Neuronal stem cell (in vitro differentiated cells): Measurements from ENCODE around the gene IL6R.

Experiments
- DNase-seq: peaks from one replicate; pipeline ENCODE4 v3.0.0-alpha.2; 2013; ENCODE audit warnings: low spot score
- H2AFZ ChIP-seq: one replicate; pipeline ENCODE4 v1.6.1; 2013; ENCODE audit warnings: mild to moderate bottlenecking, low read length, inconsistent platforms
- H2AK5ac ChIP-seq: 2 replicates; pipeline ENCODE4 v1.6.1; 2013; ENCODE audit warnings: low read depth, mild to moderate bottlenecking, inconsistent platforms, low read length, moderate library complexity, mixed read lengths
- H2BK120ac ChIP-seq: 2 replicates; pipeline ENCODE4 v1.6.1; 2013; ENCODE audit warnings: low read depth, mild to moderate bottlenecking, inconsistent platforms, low read length, moderate library complexity, mixed read lengths
- H2BK12ac ChIP-seq: one replicate; pipeline ENCODE4 v1.6.1; 2013; ENCODE audit warnings: low read length, inconsistent platforms
- H2BK15ac ChIP-seq: 2 replicates; pipeline ENCODE4 v1.6.1; 2013; ENCODE audit warnings: mild to moderate bottlenecking, low read length, inconsistent platforms, mixed read lengths
- H2BK5ac ChIP-seq: one replicate; pipeline ENCODE4 v1.6.1; 2013; ENCODE audit warnings: inconsistent platforms, mild to moderate bottlenecking, low read length, moderate library complexity
- H3K14ac ChIP-seq: one replicate; pipeline ENCODE4 v1.6.1; 2013; ENCODE audit warnings: low read length, inconsistent platforms
- H3K18ac ChIP-seq: 2 replicates; pipeline ENCODE4 v1.6.1; 2013; ENCODE audit warnings: low read length, inconsistent platforms
- H3K23ac ChIP-seq: 2 replicates; pipeline ENCODE4 v1.6.1; 2013; ENCODE audit warnings: low read depth, mild to moderate bottlenecking, mixed read lengths, low read length, inconsistent platforms; ENCODE audit not compliant: poor library complexity
- H3K27ac ChIP-seq: replicated peaks from 3 replicates; pipeline ENCODE4 v1.5.1; 2013; ENCODE audit warnings: low read length, inconsistent platforms
- H3K27me3 ChIP-seq, 3 experiments: 2 replicates each; pipeline ENCODE4 v1.6.1; 2013; ENCODE audit warnings: low read length in 3 of 3, mild to moderate bottlenecking in 2 of 3, inconsistent platforms in 1 of 3, low read depth in 1 of 3, mixed read lengths in 1 of 3, moderate library complexity in 1 of 3; ENCODE audit not compliant: control insufficient read depth in 3 of 3, insufficient read depth in 3 of 3
- H3K36me3 ChIP-seq, 2 donors: replicated peaks in 1 of 2; 2 replicates each; pipeline ENCODE4 v1.6.1; 2013; ENCODE audit warnings: low read length in 2 of 2; ENCODE audit not compliant: control insufficient read depth in 2 of 2, insufficient read depth in 2 of 2
- H3K4ac ChIP-seq: 2 replicates; pipeline ENCODE4 v1.6.1; 2013; ENCODE audit warnings: inconsistent platforms, mild to moderate bottlenecking, low read length, moderate library complexity
- H3K4me1 ChIP-seq, 2 donors: 1 replicate in 1 of 2; 2 replicates in 1 of 2; pipeline ENCODE4 v1.6.1; 2013; ENCODE audit warnings: low read length in 2 of 2, low read depth in 1 of 2; ENCODE audit not compliant: control insufficient read depth in 2 of 2, insufficient read depth in 1 of 2
- H3K4me2 ChIP-seq: one replicate; pipeline ENCODE4 v1.6.1; 2013; ENCODE audit warnings: mild to moderate bottlenecking, low read length, inconsistent platforms; ENCODE audit not compliant: insufficient read depth, poor library complexity, severe bottlenecking
- H3K4me3 ChIP-seq, 2 donors: 2 replicates each; pipeline ENCODE4 v1.5.1; 2013; ENCODE audit warnings: low read length in 2 of 2, mild to moderate bottlenecking in 2 of 2, inconsistent platforms in 1 of 2, moderate library complexity in 1 of 2
- H3K79me1 ChIP-seq: one replicate; pipeline ENCODE4 v1.6.1; 2013; ENCODE audit warnings: low read depth, mild to moderate bottlenecking, inconsistent platforms, low read length, moderate library complexity
- H3K9ac ChIP-seq: one replicate; pipeline ENCODE4 v1.6.1; 2013; ENCODE audit warnings: mild to moderate bottlenecking, low read depth, low read length, inconsistent platforms; ENCODE audit not compliant: poor library complexity
- H3K9me3 ChIP-seq, 2 donors: replicated peaks in 1 of 2; 2 replicates each; pipeline versions ENCODE3 to v1.6.1; 2013; ENCODE audit warnings: low read length in 2 of 2, mild to moderate bottlenecking in 2 of 2, inconsistent platforms in 1 of 2, low read depth in 1 of 2, mixed read lengths in 1 of 2, moderate library complexity in 1 of 2; ENCODE audit not compliant: control insufficient read depth in 2 of 2, insufficient read depth in 1 of 2
- H4K8ac ChIP-seq: one replicate; pipeline ENCODE4 v1.6.1; 2013; ENCODE audit warnings: low read depth, mild to moderate bottlenecking, inconsistent platforms, low read length, moderate library complexity
- H4K91ac ChIP-seq: one replicate; pipeline ENCODE4 v1.6.1; 2013; ENCODE audit warnings: low read length, low read depth, mild to moderate bottlenecking, inconsistent platforms; ENCODE audit not compliant: poor library complexity
- WGBS, 2 donors: extraction: QIAGEN DNeasy Blood & Tissue Kit; methylation state at CpG; one replicate each; pipeline ENCODE4 v1.1.7; 2013; ENCODE audit warnings: missing lambda C conversion rate in 2 of 2, mixed read lengths in 1 of 2; ENCODE audit not compliant: insufficient read length in 2 of 2, insufficient replicate concordance in 1 of 2; ENCODE audit errors: extremely low coverage in 2 of 2; 5-methylcytosine and 5-hydroxymethylcytosine counted together

The IL6R gene

DNA sequence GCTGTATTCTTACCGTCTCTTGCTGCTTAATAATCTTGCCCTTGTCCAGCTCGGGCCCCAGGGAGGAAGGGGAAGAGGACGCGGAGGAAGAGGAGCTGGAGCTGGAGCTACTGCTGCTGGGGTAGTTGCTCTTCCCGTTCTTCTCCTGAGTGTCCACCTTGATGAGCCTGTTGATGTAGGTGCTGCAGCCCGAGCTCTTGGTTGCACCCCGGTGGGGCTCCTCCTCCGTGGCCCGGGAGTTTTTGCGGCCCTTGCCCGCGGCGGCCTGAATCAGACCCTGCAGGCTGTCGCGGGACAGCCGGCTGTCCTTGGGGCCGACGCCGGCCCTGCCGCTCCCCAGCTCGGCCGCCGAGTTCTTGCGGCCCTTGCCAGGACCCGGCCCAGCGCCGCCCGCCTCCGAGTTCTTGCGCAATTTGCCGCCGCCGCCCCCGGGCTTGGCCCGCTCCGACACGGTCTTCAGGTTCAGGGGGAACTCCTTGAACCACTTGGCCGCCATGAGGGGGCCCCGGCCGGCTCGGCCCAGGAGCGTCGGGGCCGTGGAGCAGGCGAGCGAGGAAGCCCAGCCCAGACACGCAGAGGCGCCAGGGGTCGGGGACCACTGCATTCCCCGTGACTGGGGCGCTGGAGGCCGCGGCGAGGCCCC, 96.4 kb downstream of the IL6R start:
- no CpG with 5 or more reads among the region's 54 CpGs for WGBS, 2 donors
- DNase-seq, result no peak

GRCh38 chr1:154502066-154502743, 97.1 kb downstream of the IL6R start, which contains the start of the genes SHE and TDRD10:
Gene SHE, minus strand, starts transcription at chr1:154502412. Its CDS starts 386 bp downstream, at chr1:154502026.
Gene TDRD10, plus strand, starts transcription at chr1:154502219. Its CDS starts 4,685 bp downstream, at chr1:154506904.
- peaks cover 29 to 76% (median 48%) of the 10 kb centered on the region in 3 experiments for H3K27me3 ChIP-seq
- H2AK5ac ChIP-seq, result no peak within 1 kb of the TSS
- no peak within 1 kb of the TSS for H3K4ac ChIP-seq
- peaks cover 0 to 3% of the 10 kb centered on the region in 2 donors for H3K4me1 ChIP-seq
- peak within 1 kb of the TSS; percentile 80 for H2AFZ ChIP-seq
- no peak within 1 kb of the TSS for H3K14ac ChIP-seq
- H3K79me1 ChIP-seq, result no peaks in the 10 kb centered on the region
- no CpG with 5 or more reads among the region's 90 CpGs for WGBS, 2 donors
- no peak within 1 kb of the TSS for H3K27ac ChIP-seq
- H3K9ac ChIP-seq, result no peak within 1 kb of the TSS
- peak within 1 kb of the TSS; percentile 4 to 65 for H3K4me3 ChIP-seq
- H3K9me3 ChIP-seq, result peaks cover 8 to 18% of the 10 kb centered on the region in 2 donors
- peak within 1 kb of the TSS; percentile 71 for H3K23ac ChIP-seq
- peak within 1 kb of the TSS; percentile 31 for H3K4me2 ChIP-seq
- peak within 1 kb of the TSS; percentile 65 for H2BK15ac ChIP-seq
- H2BK12ac ChIP-seq, result no peak within 1 kb of the TSS
- H4K91ac ChIP-seq, result no peak within 1 kb of the TSS
- H2BK5ac ChIP-seq, result no peak within 1 kb of the TSS
- no peak within 1 kb of the TSS for H2BK120ac ChIP-seq
- no peak for DNase-seq
- no peak within 1 kb of the TSS for H4K8ac ChIP-seq
- no peaks in the 10 kb centered on the region for H3K36me3 ChIP-seq
- peak within 1 kb of the TSS; percentile 67 for H3K18ac ChIP-seq

More for the DNA sequence above, 96.4 kb downstream of the IL6R start:
- Histone ChIP-seq H3K27me3 (peaks cover 29 to 76% (median 48%) of the 10 kb centered on the region in 3 experiments), H3K4ac (no peak overlapping the region), H2BK5ac (no peak overlapping the region), H3K27ac (no peak overlapping the region), H3K4me1 (peaks cover 1 to 7% of the 10 kb centered on the region in 2 donors), H3K18ac (peak overlapping the region; percentile 67), H3K9me3 (peaks cover 8 to 18% of the 10 kb centered on the region in 2 donors), H3K14ac (no peak overlapping the region), H2BK120ac (no peak overlapping the region), H3K4me3 (peak overlapping the region; percentile 4 to 65), H2BK15ac (peak overlapping the region; percentile 65), H2BK12ac (no peak overlapping the region), H2AFZ (peak overlapping the region; percentile 80), H3K79me1 (no peaks in the 10 kb centered on the region), H4K91ac (no peak overlapping the region), H3K36me3 (no peaks in the 10 kb centered on the region), H3K9ac (no peak overlapping the region), H3K23ac (no peak overlapping the region), H2AK5ac (no peak overlapping the region), H3K4me2 (peak overlapping the region; percentile 31), H4K8ac (no peak overlapping the region)

GRCh38 chr1:154502744-154503115, 97.6 kb downstream of the IL6R start:
- Histone ChIP-seq H3K4ac (no peak overlapping the region), H3K4me3 (peak overlapping the region in 1 of 2 donors; percentile 40), H3K36me3 (no peaks in the 10 kb centered on the region), H3K79me1 (no peaks in the 10 kb centered on the region), H3K9me3 (peaks cover 8 to 18% of the 10 kb centered on the region in 2 donors), H3K27ac (no peak overlapping the region), H3K4me1 (no peaks in the 10 kb centered on the region), H4K8ac (no peak overlapping the region), H4K91ac (no peak overlapping the region), H3K23ac (peak overlapping the region; percentile 71), H3K9ac (no peak overlapping the region), H3K14ac (no peak overlapping the region), H2AK5ac (no peak overlapping the region), H3K27me3 (peaks cover 29 to 79% (median 48%) of the 10 kb centered on the region in 3 experiments), H3K4me2 (no peak overlapping the region), H3K18ac (peak overlapping the region; percentile 65), H2BK15ac (no peak overlapping the region), H2AFZ (peak overlapping the region; percentile 80), H2BK12ac (no peak overlapping the region), H2BK120ac (no peak overlapping the region), H2BK5ac (no peak overlapping the region)
- WGBS, 2 donors, result no CpG with 5 or more reads among the region's 43 CpGs
- DNase-seq, result no peak

GRCh38 chr1:154503898-154504297, 98.8 kb downstream of the IL6R start:
- H3K23ac ChIP-seq, result no peak overlapping the region
- H4K8ac ChIP-seq, result no peak overlapping the region
- H3K4me3 ChIP-seq, result no peak overlapping the region
- H3K4ac ChIP-seq, result no peak overlapping the region
- DNase-seq, result no peak
- H3K36me3 ChIP-seq, result no peaks in the 10 kb centered on the region
- H3K9ac ChIP-seq, result no peak overlapping the region
- H3K79me1 ChIP-seq, result no peaks in the 10 kb centered on the region
- no peak overlapping the region for H2AK5ac ChIP-seq
- no peak overlapping the region for H4K91ac ChIP-seq
- H3K18ac ChIP-seq, result no peak overlapping the region
- H3K27me3 ChIP-seq, result peaks cover 29 to 84% (median 48%) of the 10 kb centered on the region in 3 experiments
- no peak overlapping the region for H2BK15ac ChIP-seq
- H2BK5ac ChIP-seq, result no peak overlapping the region
- no peak overlapping the region for H3K14ac ChIP-seq
- WGBS, 2 donors, result no CpG with 5 or more reads among the region's 5 CpGs
- no peaks in the 10 kb centered on the region for H3K4me1 ChIP-seq
- H2AFZ ChIP-seq, result no peak overlapping the region
- H3K27ac ChIP-seq, result no peak overlapping the region
- H3K9me3 ChIP-seq, result peaks cover 8 to 18% of the 10 kb centered on the region in 2 donors
- H3K4me2 ChIP-seq, result no peak overlapping the region
- no peak overlapping the region for H2BK120ac ChIP-seq
- no peak overlapping the region for H2BK12ac ChIP-seq
